HEK293 (cell line): ENCODE measurements around the gene PPP2R5E.

Experiments used
- CTCF ChIA-PET: fragments of 350-600 bp; formaldehyde crosslinking; extraction: SDS; loops from one replicate; lab custom pipeline; 2021; ENCODE audit warnings: antibody characterized with exemption; lab: Yijun Ruan, JAX
- POLR2A ChIA-PET: fragments of 300-600 bp; formaldehyde crosslinking; extraction: SDS; loops from one replicate; lab custom pipeline; 2020; ENCODE audit warnings: antibody characterized with exemption, inconsistent platforms; lab: Yijun Ruan, JAX
- H3K27ac ChIP-seq: fragments of 200-500 bp; sonication (Bioruptor generic); 2 replicates; pipeline ENCODE4 v1.5.1; 2014; ENCODE audit warnings: low read depth, low read length, control low read depth, inconsistent platforms; ENCODE audit errors: extremely low read depth
- H3K36me3 ChIP-seq, 2 experiments: fragments of 200-500 bp in 1 of 2; sonication (Bioruptor generic) in 1 of 2; 1 replicate in 1 of 2; 2 replicates in 1 of 2; pipeline ENCODE4 v1.5.1; 2014 to 2017; ENCODE audit warnings: inconsistent platforms in 2 of 2, low read length in 2 of 2; ENCODE audit not compliant: control insufficient read depth in 2 of 2, insufficient read depth in 1 of 2
- H3K4me1 ChIP-seq: fragments of 200-500 bp; sonication (Bioruptor generic); 2 replicates; pipeline ENCODE4 v1.5.1; 2014; ENCODE audit warnings: mild to moderate bottlenecking, low read length, inconsistent platforms; ENCODE audit not compliant: control insufficient read depth, insufficient read depth
- H3K4me3 ChIP-seq: 2 replicates; pipeline ENCODE4 v1.5.1; 2011; ENCODE audit warnings: low read depth, mild to moderate bottlenecking, control low read depth, low read length, moderate library complexity
- H3K9me3 ChIP-seq: fragments of 200-500 bp; sonication (Bioruptor generic); 2 replicates; pipeline ENCODE4 v1.5.1; 2014; ENCODE audit warnings: low read depth, low read length, inconsistent platforms; ENCODE audit not compliant: control insufficient read depth, insufficient read depth
- ATF2 ChIP-seq: fragments of 450-650 bp; formaldehyde crosslinking; IDR thresholded peaks from 2 replicates; pipeline ENCODE4 v1.5.1; 2016; ENCODE audit warnings: missing biosample characterization, missing genetic modification characterization, low read depth
- CTCF ChIP-seq: fragments of 450-650 bp; formaldehyde crosslinking; IDR thresholded peaks from 2 replicates; pipeline ENCODE4 v1.5.1; 2016; ENCODE audit warnings: missing biosample characterization, missing genetic modification characterization
- GLIS2 ChIP-seq: fragments of 450-650 bp; formaldehyde crosslinking; IDR thresholded peaks from 2 replicates; pipeline ENCODE4 v1.5.1; 2016; ENCODE audit warnings: missing biosample characterization, missing genetic modification characterization
- HOXD13 ChIP-seq: sonication (generic); formaldehyde crosslinking; IDR thresholded peaks from 2 replicates; pipeline ENCODE4 v1.8.0; 2022; ENCODE audit warnings: missing genetic modification reagents, borderline replicate concordance
- KLF16 ChIP-seq: fragments of 450-650 bp; formaldehyde crosslinking; IDR thresholded peaks from 2 replicates; pipeline ENCODE4 v1.5.1; 2017; ENCODE audit warnings: missing biosample characterization, missing genetic modification characterization
- PRDM10 ChIP-seq: fragments of 450-650 bp; formaldehyde crosslinking; IDR thresholded peaks from 2 replicates; pipeline ENCODE4 v1.5.1; 2016; ENCODE audit warnings: missing biosample characterization, missing genetic modification characterization
- SCRT2 ChIP-seq: fragments of 450-650 bp; formaldehyde crosslinking; IDR thresholded peaks from 2 replicates; pipeline ENCODE4 v1.5.1; 2016; ENCODE audit warnings: missing biosample characterization, missing genetic modification characterization
- TSHZ1 ChIP-seq: fragments of 450-650 bp; formaldehyde crosslinking; IDR thresholded peaks from 2 replicates; pipeline ENCODE4 v1.5.1; 2016; ENCODE audit warnings: missing biosample characterization, missing genetic modification characterization, borderline replicate concordance
- ZBTB20 ChIP-seq: fragments of 450-650 bp; formaldehyde crosslinking; IDR thresholded peaks from 2 replicates; pipeline ENCODE4 v1.5.1; 2016; ENCODE audit warnings: missing biosample characterization, missing genetic modification characterization
- ZNF10 ChIP-seq: fragments of 450-650 bp; formaldehyde crosslinking; IDR thresholded peaks from 2 replicates; pipeline ENCODE4 v1.5.1; 2017; ENCODE audit warnings: missing biosample characterization, missing genetic modification characterization
- ZNF138 ChIP-seq: fragments of 450-650 bp; formaldehyde crosslinking; IDR thresholded peaks from 2 replicates; pipeline ENCODE4 v1.5.1; 2016; ENCODE audit warnings: missing biosample characterization, missing genetic modification characterization, borderline replicate concordance
- ZNF146 ChIP-seq: fragments of 450-650 bp; formaldehyde crosslinking; IDR thresholded peaks from 2 replicates; pipeline ENCODE4 v1.5.1; 2016; ENCODE audit warnings: missing biosample characterization, missing genetic modification characterization
- ZNF202 ChIP-seq: fragments of 450-650 bp; formaldehyde crosslinking; IDR thresholded peaks from 2 replicates; pipeline ENCODE4 v1.5.1; 2016; ENCODE audit warnings: missing biosample characterization, missing genetic modification characterization, borderline replicate concordance
- ZNF248 ChIP-seq: fragments of 450-650 bp; formaldehyde crosslinking; IDR thresholded peaks from 2 replicates; pipeline ENCODE4 v1.5.1; 2017; ENCODE audit warnings: missing biosample characterization, missing genetic modification characterization
- ZNF404 ChIP-seq: fragments of 450-650 bp; formaldehyde crosslinking; IDR thresholded peaks from 2 replicates; pipeline ENCODE4 v1.5.1; 2017; ENCODE audit warnings: missing biosample characterization, missing genetic modification characterization
- ZNF548 ChIP-seq: fragments of 450-650 bp; formaldehyde crosslinking; IDR thresholded peaks from 2 replicates; pipeline ENCODE4 v1.5.1; 2016; ENCODE audit warnings: missing biosample characterization, missing genetic modification characterization
- ZNF596 ChIP-seq: fragments of 450-650 bp; IDR thresholded peaks from 2 replicates; pipeline ENCODE4 v1.5.0; 2018; ENCODE audit warnings: missing biosample characterization, mild to moderate bottlenecking, missing genetic modification characterization, moderate library complexity
- ZNF670 ChIP-seq: fragments of 450-650 bp; formaldehyde crosslinking; IDR thresholded peaks from 2 replicates; pipeline ENCODE4 v1.5.1; 2016; ENCODE audit warnings: missing biosample characterization, missing genetic modification characterization, low read depth
- ZNF837 ChIP-seq: fragments of 450-650 bp; formaldehyde crosslinking; IDR thresholded peaks from 2 replicates; pipeline ENCODE4 v1.5.1; 2016; ENCODE audit warnings: missing biosample characterization, missing genetic modification characterization

The PPP2R5E gene

GRCh38 chr14:63487724-63488123, 55.5 kb downstream of the PPP2R5E start (continued):
- TF ChIP-seq ZNF404 (tag by site-specific recombination) = no peak
- no peak for TF ChIP-seq ZNF10 (tag by site-specific recombination)
- no peak for TF ChIP-seq PRDM10 (tag by site-specific recombination)
- no peak for TF ChIP-seq ZNF146

- H3K4me3 ChIP-seq = no peak overlapping the region
- H3K36me3 ChIP-seq = no peaks in the 10 kb centered on the region; a peak in 1 of 3 replicates
- POLR2A ChIA-PET = no interaction called here
- TF ChIP-seq ZBTB20 (tag by site-specific recombination) = peak; percentile 64; the same call in 1 of the 2 replicates
- no peak for TF ChIP-seq TSHZ1 (tag by site-specific recombination)
- CTCF ChIA-PET = no interaction called here
- no peaks in the 10 kb centered on the region for H3K9me3 ChIP-seq
- H3K4me1 ChIP-seq = peaks cover 15% of the 10 kb centered on the region
- 0 out of 2 replicates have a peak overlapping the region, but pooled peaks have one; percentile 22 for H3K27ac ChIP-seq
Observed at GRCh38 chr14:63486738-63487137, 56.4 kb downstream of the PPP2R5E start.

- peaks cover 15% of the 10 kb centered on the region for H3K4me1 ChIP-seq
- POLR2A ChIA-PET = interaction anchor here (0.6 kb wide), 1 partner anchor 35 kb away, joined by 7 read pairs; no protein-coding TSS in a partner anchor
- no peak for TF ChIP-seq ZNF548 (tag by site-specific recombination)
- no peak for TF ChIP-seq ZNF248
- TF ChIP-seq ZNF837 = no peak
- TF ChIP-seq ZNF670 = no peak
- no peak for TF ChIP-seq KLF16
- TF ChIP-seq ZNF202 (tag by site-specific recombination) = peak; percentile 15; the same call in 1 of the 2 replicates
- H3K9me3 ChIP-seq = no peaks in the 10 kb centered on the region
- no peak overlapping the region for H3K4me3 ChIP-seq
- H3K36me3 ChIP-seq = no peaks in the 10 kb centered on the region; a peak in 1 of 3 replicates
- CTCF ChIA-PET = no interaction called here
- no peak overlapping the region for H3K27ac ChIP-seq
Observed at GRCh38 chr14:63483315-63483714, 59.9 kb downstream of the PPP2R5E start.

- peaks cover 7% of the 10 kb centered on the region for H3K4me1 ChIP-seq
- no peaks in the 10 kb centered on the region; a peak in 1 of 3 replicates for H3K36me3 ChIP-seq
- H3K4me3 ChIP-seq = no peak overlapping the region
- CTCF ChIA-PET = no interaction called here
- H3K27ac ChIP-seq = no peak overlapping the region
- POLR2A ChIA-PET = no interaction called here
- H3K9me3 ChIP-seq = no peaks in the 10 kb centered on the region
- TF ChIP-seq ZNF596 (no peak), ZNF138 (tag by site-specific recombination) (no peak), SCRT2 (tag by site-specific recombination) (no peak), HOXD13 (CRISPR knock-in tag) (no peak), GLIS2 (tag by site-specific recombination) (no peak), ATF2 (tag by site-specific recombination) (no peak), CTCF (tag by site-specific recombination) (no peak)
Observed at GRCh38 chr14:63480599-63480998, 62.6 kb downstream of the PPP2R5E start.
